OCI-LY3 (cell line): Measurements from ENCODE around the gene KLF7.

Experiments
- EZH2phosphoT487 ChIP-seq: fragments of 200-600 bp; shearing (Covaris generic); IDR thresholded peaks from 2 replicates; pipeline ENCODE4 v1.6.1; 2018; ENCODE audit warnings: antibody characterized with exemption, mixed run types, low read depth
- TF ChIP-seq, protein P1 (sequence below): fragments of 200-600, 300-600 bp; sonication (generic); IDR thresholded peaks from 2 replicates; pipeline ENCODE4 v1.5.1; 2014; ENCODE audit warnings: antibody characterized with exemption, low read length, low read depth

DNA sequence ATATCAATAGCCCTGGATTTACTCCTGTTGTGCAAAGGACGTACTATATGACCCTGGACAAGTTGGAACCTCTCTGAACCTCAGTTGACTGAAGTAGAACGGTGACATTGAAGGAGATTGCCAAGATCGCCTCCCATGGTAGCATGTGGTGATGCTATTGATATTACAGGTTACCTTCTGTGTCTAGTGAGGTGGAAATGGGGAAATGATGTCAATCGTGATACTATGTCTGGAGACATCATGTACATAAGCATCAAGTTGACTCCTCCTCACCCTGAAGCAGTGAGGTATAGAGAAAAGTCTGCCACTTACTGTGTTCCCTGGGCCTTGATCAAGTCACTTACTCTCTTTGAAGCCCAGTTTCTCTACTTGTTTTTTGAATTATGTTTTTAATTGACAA is 93.9 kb downstream of the KLF7 start:
- TF ChIP-seq, protein P1, sequence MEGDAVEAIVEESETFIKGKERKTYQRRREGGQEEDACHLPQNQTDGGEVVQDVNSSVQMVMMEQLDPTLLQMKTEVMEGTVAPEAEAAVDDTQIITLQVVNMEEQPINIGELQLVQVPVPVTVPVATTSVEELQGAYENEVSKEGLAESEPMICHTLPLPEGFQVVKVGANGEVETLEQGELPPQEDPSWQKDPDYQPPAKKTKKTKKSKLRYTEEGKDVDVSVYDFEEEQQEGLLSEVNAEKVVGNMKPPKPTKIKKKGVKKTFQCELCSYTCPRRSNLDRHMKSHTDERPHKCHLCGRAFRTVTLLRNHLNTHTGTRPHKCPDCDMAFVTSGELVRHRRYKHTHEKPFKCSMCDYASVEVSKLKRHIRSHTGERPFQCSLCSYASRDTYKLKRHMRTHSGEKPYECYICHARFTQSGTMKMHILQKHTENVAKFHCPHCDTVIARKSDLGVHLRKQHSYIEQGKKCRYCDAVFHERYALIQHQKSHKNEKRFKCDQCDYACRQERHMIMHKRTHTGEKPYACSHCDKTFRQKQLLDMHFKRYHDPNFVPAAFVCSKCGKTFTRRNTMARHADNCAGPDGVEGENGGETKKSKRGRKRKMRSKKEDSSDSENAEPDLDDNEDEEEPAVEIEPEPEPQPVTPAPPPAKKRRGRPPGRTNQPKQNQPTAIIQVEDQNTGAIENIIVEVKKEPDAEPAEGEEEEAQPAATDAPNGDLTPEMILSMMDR = no peak
- no peak for TF ChIP-seq EZH2phosphoT487
